HFFc6 (cell line): Measurements from ENCODE around the gene ADTRP. TPM values are rescaled to one million over a fixed set of nuclear protein-coding genes. Genes with fewer than 3 reads are reported as not detected.

Experiments used
- DNase-seq: peaks from one replicate; pipeline ENCODE4 v3.0.0-alpha.2; 2018
- H3K27ac Mint-ChIP-seq: 2 replicates; pipeline ENCODE4 v1.8.0; 2020; ENCODE audit warnings: mild to moderate bottlenecking, mixed read lengths
- H3K27me3 Mint-ChIP-seq: 2 replicates; pipeline ENCODE4 v1.8.0; 2021; ENCODE audit warnings: mild to moderate bottlenecking, moderate library complexity, mixed read lengths; ENCODE audit not compliant: insufficient read depth
- H3K36me3 Mint-ChIP-seq: 2 replicates; pipeline ENCODE4 v1.8.0; 2021; ENCODE audit warnings: low read depth, mixed read lengths
- H3K4me1 Mint-ChIP-seq: 2 replicates; pipeline ENCODE4 v1.8.0; 2020; ENCODE audit warnings: low read depth, mixed read lengths
- H3K4me3 Mint-ChIP-seq: 2 replicates; pipeline ENCODE4 v1.8.0; 2020; ENCODE audit warnings: mild to moderate bottlenecking, moderate library complexity, mixed read lengths
- H3K9me3 Mint-ChIP-seq: 2 replicates; pipeline ENCODE4 v1.8.0; 2020; ENCODE audit warnings: mild to moderate bottlenecking, mixed read lengths
- CTCF ChIP-seq: fragments of 200-600 bp; sonication (generic); IDR thresholded peaks from 2 replicates; pipeline ENCODE4 v1.5.0; 2021; ENCODE audit warnings: antibody characterized with exemption, mild to moderate bottlenecking
- total RNA-seq, 6 experiments: library from RNA; stranded (reverse); fragmentation: NEBNext Ultra II Directional; extraction: Animal tissue kit (Norgen Biotek cat#: 25700); gene quantifications; 2 replicates in 1 of 6; 3 replicates in 5 of 6; pipeline ENCODE4 v1.2.3, GENCODE V29; 2021

ADTRP gene
- total RNA-seq, 6 experiments from 2014 or later, result 0.24 to 0.99 (median 0.84) TPM

DNA sequence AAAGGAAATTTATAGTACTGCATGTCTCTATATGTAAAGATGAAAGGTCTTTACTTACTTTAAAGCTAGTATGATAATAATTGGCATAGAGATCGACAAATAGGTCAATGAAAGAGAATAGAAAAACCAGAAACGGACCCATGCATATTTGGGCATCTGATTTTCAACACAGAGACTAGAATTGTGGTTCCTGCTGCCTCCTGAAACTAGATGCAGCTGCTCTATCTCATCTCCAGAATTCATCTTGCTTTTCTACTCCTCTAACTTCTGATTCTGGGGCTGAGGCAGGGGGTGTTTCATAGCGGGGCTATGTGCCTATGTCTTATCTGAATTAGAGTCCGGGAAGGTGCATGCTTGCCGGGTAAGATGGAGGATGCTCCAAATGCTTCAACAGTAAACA lies 105.9 kb downstream of the ADTRP start:
- peak overlapping the region; percentile 17; the same call in 1 of the 2 replicates for H3K27ac Mint-ChIP-seq
- no peak for TF ChIP-seq CTCF
- no peak for DNase-seq
- peaks cover 59% of the 10 kb centered on the region for H3K4me1 Mint-ChIP-seq
- no peak overlapping the region for H3K4me3 Mint-ChIP-seq
- peaks cover 4% of the 10 kb centered on the region; the same call in 1 of the 2 replicates for H3K9me3 Mint-ChIP-seq
- peaks cover 6% of the 10 kb centered on the region; the same call in 1 of the 2 replicates for H3K36me3 Mint-ChIP-seq
- H3K27me3 Mint-ChIP-seq, result no peaks in the 10 kb centered on the region; the same call in 1 of the 2 replicates

GRCh38 chr6:11672256-11672655 lies 106.3 kb downstream of the ADTRP start:
- TF ChIP-seq CTCF, result no peak
- no peaks in the 10 kb centered on the region; the same call in 1 of the 2 replicates for H3K27me3 Mint-ChIP-seq

DNA sequence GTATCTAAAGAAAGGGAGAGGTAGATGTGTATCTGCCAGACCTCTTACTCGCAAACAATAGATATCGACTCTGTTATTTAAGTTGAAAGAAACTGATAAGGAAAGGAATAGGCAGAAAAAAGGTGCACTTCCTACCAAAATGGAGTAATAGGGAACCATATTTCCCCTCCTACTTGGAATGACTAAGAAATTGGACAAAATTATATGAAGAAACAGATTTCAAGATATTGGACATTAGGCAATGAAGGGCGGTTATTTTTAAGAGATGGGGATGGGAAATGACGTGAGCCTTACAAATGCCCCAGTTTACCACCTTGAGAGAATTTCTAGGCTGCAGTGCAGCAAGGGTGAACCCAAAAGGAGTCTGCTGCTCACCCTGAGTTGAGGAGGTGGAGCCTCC lies 108.9 kb downstream of the ADTRP start:
- Mint-ChIP-seq H3K36me3 (peaks cover 6% of the 10 kb centered on the region; the same call in 1 of the 2 replicates), H3K4me1 (peaks cover 39% of the 10 kb centered on the region), H3K4me3 (no peak overlapping the region), H3K9me3 (peaks cover 4% of the 10 kb centered on the region; the same call in 1 of the 2 replicates), H3K27me3 (no peaks in the 10 kb centered on the region; the same call in 1 of the 2 replicates), H3K27ac (no peak overlapping the region)
- DNase-seq, result no peak
- TF ChIP-seq CTCF, result no peak

More at GRCh38 chr6:11672256-11672655, 106.3 kb downstream of the ADTRP start:
- H3K27ac Mint-ChIP-seq, result peak overlapping the region; percentile 6; the same call in 1 of the 2 replicates
- H3K9me3 Mint-ChIP-seq, result peaks cover 4% of the 10 kb centered on the region; the same call in 1 of the 2 replicates
- DNase-seq, result no peak
- peaks cover 63% of the 10 kb centered on the region for H3K4me1 Mint-ChIP-seq
- H3K4me3 Mint-ChIP-seq, result no peak overlapping the region
- H3K36me3 Mint-ChIP-seq, result peaks cover 6% of the 10 kb centered on the region; the same call in 1 of the 2 replicates

GRCh38 chr6:11668455-11668854 lies 110.1 kb downstream of the ADTRP start:
- H3K36me3 Mint-ChIP-seq, result peaks cover 6% of the 10 kb centered on the region; the same call in 1 of the 2 replicates

DNA sequence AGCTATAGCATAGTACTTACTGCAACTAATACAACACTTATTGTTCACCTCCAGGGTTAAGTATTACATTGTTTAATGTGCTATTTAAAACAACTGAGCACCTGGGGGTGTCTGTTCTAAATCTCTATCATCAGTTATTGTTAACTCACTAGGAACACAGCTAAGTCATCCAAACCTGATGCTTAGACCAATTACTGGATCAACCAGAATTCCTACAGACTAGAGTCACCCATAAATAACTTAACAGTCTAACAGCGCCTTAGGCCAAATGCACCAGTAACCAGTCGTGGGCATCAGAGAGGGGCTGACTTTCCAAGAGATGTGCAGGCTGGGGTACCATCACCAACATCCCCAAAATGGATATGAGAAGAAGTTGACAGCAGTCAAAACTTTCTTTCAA lies 110.7 kb downstream of the ADTRP start:
- peaks cover 4% of the 10 kb centered on the region; the same call in 1 of the 2 replicates for H3K9me3 Mint-ChIP-seq
- H3K4me3 Mint-ChIP-seq, result no peak overlapping the region
- no peak for TF ChIP-seq CTCF
- no peaks in the 10 kb centered on the region; the same call in 1 of the 2 replicates for H3K27me3 Mint-ChIP-seq
- DNase-seq, result no peak
- H3K4me1 Mint-ChIP-seq, result peaks cover 28% of the 10 kb centered on the region
- peaks cover 6% of the 10 kb centered on the region; the same call in 1 of the 2 replicates for H3K36me3 Mint-ChIP-seq
- no peak overlapping the region for H3K27ac Mint-ChIP-seq

More at GRCh38 chr6:11668455-11668854, 110.1 kb downstream of the ADTRP start:
- H3K4me1 Mint-ChIP-seq, result peaks cover 34% of the 10 kb centered on the region
- no peak for DNase-seq
- H3K27me3 Mint-ChIP-seq, result no peaks in the 10 kb centered on the region; the same call in 1 of the 2 replicates
- no peak for TF ChIP-seq CTCF
- peaks cover 4% of the 10 kb centered on the region; the same call in 1 of the 2 replicates for H3K9me3 Mint-ChIP-seq
- no peak overlapping the region for H3K27ac Mint-ChIP-seq
- no peak overlapping the region for H3K4me3 Mint-ChIP-seq
